ENCODE results near the gene UNK. TPM values are rescaled to one million over a fixed set of nuclear protein-coding genes. Genes with fewer than 3 reads are reported as not detected.

UNK gene
- total RNA-seq, 1 experiment from 2014 or later, result 27.8 TPM

DNA sequence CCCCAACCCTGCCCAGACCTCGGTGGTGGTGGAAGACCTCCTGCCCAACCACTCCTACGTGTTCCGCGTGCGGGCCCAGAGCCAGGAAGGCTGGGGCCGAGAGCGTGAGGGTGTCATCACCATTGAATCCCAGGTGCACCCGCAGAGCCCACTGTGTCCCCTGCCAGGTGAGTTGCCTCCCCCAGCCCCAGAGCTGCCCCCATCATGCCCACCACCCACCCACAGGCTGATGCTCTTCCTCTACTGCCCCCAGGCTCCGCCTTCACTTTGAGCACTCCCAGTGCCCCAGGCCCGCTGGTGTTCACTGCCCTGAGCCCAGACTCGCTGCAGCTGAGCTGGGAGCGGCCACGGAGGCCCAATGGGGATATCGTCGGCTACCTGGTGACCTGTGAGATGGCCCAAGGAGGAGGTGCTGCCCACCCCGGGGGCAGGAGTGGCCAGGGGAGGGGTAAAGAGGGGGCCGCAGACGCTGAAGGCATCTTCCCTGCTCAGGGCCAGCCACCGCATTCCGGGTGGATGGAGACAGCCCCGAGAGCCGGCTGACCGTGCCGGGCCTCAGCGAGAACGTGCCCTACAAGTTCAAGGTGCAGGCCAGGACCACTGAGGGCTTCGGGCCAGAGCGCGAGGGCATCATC, 28.0 kb upstream of the UNK start:
- TF ChIP-seq EZH2 (IDR thresholded peaks at IDR 0.05; ENCODE audit: low read depth), result no peak
- Histone ChIP-seq H3K4me2 (no peak overlapping the region), H3K4me3 (no peak overlapping the region), H3K79me2 (ENCODE audit: low read depth) (no peaks in the 10 kb centered on the region), H3F3A (ENCODE audit: insufficient read depth, low read depth) (peaks cover 43% of the 10 kb centered on the region; the same call in 1 of the 2 replicates), H3K27ac (no peak overlapping the region), H2AFZ (no peak overlapping the region), H3K9me2 (ENCODE audit: insufficient read depth) (no peaks in the 10 kb centered on the region), H3K36me3 (ENCODE audit: low read depth) (no peaks in the 10 kb centered on the region), H4K20me1 (ENCODE audit: insufficient read depth) (0 out of 2 replicates have a peak, but pooled peaks cover 3% of the 10 kb centered on the region), H3K27me3 (ENCODE audit: insufficient read depth, low read depth) (no peaks in the 10 kb centered on the region), H3K4me1 (replicated peaks; ENCODE audit: insufficient read depth) (no peaks in the 10 kb centered on the region), H3K9me3 (ENCODE audit: insufficient read depth, low read depth) (no peaks in the 10 kb centered on the region)
- POLR2A ChIA-PET (ENCODE audit: unreplicated experiment), result no interaction called here
- intact Hi-C loops (cut with micrococcal nuclease; ENCODE audit: unreplicated experiment), result no loop called here
- CTCF ChIA-PET, result no interaction called here
- no TSS peak for BruUV-seq (replicated peaks)
- DNase-seq, result no peak

DNA sequence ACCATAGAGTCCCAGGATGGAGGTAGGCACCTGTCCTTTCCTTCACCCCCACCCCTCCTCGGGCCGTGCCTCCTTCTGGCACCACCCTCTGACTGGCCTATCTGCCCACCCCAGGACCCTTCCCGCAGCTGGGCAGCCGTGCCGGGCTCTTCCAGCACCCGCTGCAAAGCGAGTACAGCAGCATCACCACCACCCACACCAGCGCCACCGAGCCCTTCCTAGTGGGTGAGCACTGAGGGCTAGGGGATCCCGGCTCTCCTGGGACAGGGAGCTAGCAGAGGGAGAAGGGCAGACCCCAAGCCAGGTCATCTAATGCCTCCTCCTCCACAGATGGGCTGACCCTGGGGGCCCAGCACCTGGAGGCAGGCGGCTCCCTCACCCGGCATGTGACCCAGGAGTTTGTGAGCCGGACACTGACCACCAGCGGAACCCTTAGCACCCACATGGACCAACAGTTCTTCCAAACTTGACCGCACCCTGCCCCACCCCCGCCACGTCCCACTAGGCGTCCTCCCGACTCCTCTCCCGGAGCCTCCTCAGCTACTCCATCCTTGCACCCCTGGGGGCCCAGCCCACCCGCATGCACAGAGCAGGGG, 27.4 kb upstream of the UNK start:
- TF ChIP-seq, protein P1, sequence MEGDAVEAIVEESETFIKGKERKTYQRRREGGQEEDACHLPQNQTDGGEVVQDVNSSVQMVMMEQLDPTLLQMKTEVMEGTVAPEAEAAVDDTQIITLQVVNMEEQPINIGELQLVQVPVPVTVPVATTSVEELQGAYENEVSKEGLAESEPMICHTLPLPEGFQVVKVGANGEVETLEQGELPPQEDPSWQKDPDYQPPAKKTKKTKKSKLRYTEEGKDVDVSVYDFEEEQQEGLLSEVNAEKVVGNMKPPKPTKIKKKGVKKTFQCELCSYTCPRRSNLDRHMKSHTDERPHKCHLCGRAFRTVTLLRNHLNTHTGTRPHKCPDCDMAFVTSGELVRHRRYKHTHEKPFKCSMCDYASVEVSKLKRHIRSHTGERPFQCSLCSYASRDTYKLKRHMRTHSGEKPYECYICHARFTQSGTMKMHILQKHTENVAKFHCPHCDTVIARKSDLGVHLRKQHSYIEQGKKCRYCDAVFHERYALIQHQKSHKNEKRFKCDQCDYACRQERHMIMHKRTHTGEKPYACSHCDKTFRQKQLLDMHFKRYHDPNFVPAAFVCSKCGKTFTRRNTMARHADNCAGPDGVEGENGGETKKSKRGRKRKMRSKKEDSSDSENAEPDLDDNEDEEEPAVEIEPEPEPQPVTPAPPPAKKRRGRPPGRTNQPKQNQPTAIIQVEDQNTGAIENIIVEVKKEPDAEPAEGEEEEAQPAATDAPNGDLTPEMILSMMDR (conservative IDR thresholded peaks at IDR 0.05), result no peak
- no peak for TF ChIP-seq EZH2 (IDR thresholded peaks at IDR 0.05; ENCODE audit: low read depth)
- Histone ChIP-seq H3K4me2 (no peak overlapping the region), H3F3A (ENCODE audit: insufficient read depth, low read depth) (peaks cover 49% of the 10 kb centered on the region; the same call in 1 of the 2 replicates), H3K27me3 (ENCODE audit: insufficient read depth, low read depth) (no peaks in the 10 kb centered on the region), H4K20me1 (ENCODE audit: insufficient read depth) (no peaks in the 10 kb centered on the region), H3K9me2 (ENCODE audit: insufficient read depth) (no peaks in the 10 kb centered on the region), H3K9me3 (ENCODE audit: insufficient read depth, low read depth) (no peaks in the 10 kb centered on the region), H3K4me1 (replicated peaks; ENCODE audit: insufficient read depth) (no peaks in the 10 kb centered on the region), H3K27ac (no peak overlapping the region), H3K79me2 (ENCODE audit: low read depth) (no peaks in the 10 kb centered on the region), H3K36me3 (ENCODE audit: low read depth) (no peaks in the 10 kb centered on the region), H2AFZ (no peak overlapping the region), H3K4me3 (no peak overlapping the region)
- ChIA-PET POLR2A (ENCODE audit: unreplicated experiment) (no interaction called here), CTCF (no interaction called here)
- BruUV-seq (replicated peaks), result TSS peak; percentile 67
- intact Hi-C loops (cut with micrococcal nuclease; ENCODE audit: unreplicated experiment), result no loop called here
- no peak for DNase-seq

DNA sequence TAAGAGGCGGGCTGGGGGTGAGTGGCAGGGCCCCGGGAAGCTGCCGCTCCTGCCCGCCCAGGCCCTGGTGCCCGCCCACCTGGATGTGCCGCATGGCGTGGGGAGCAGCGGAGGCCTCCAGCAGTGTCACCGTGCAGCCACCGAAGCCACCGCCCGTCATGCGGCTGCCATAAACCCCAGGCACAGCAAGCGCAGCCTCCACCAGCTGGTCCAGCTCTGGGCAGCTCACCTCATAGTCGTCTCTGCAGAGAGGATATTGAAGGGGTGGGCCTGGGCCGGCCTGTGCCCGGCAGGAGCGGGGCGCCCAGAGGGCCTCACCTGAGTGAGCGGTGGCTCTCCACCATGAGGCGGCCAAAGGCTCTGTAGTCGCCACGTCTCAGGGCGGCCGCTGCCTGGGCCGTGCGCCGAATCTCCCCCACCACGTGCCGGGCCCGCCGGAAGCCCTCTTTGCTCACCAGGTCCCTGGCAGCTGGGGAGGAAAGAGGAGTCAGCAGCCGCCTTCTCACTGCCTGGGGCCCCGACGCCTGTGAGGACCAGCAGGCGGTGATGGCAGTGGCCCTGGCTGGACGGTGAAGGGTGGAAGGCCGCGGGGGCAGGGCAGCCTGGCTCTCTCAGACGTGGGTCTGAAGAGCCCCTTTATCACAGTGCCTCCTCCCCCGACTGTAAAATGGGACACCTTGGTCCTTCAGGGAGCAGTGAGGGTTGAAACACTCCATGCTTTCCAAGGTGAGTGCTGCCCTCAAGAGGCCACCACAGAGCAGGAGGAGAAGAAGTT, 26.3 kb upstream of the UNK start:
- POLR2A ChIA-PET (ENCODE audit: unreplicated experiment), result no interaction called here
- intact Hi-C loops (cut with micrococcal nuclease; ENCODE audit: unreplicated experiment), result no loop called here

More for the DNA sequence above, 26.3 kb upstream of the UNK start:
- Histone ChIP-seq H2AFZ (no peak overlapping the region), H3K4me2 (no peak overlapping the region), H3K27me3 (ENCODE audit: insufficient read depth, low read depth) (no peaks in the 10 kb centered on the region), H3K9me2 (ENCODE audit: insufficient read depth) (no peaks in the 10 kb centered on the region), H3K4me3 (no peak overlapping the region), H3F3A (ENCODE audit: insufficient read depth, low read depth) (peaks cover 50% of the 10 kb centered on the region; the same call in 1 of the 2 replicates), H3K9me3 (ENCODE audit: insufficient read depth, low read depth) (no peaks in the 10 kb centered on the region), H3K79me2 (ENCODE audit: low read depth) (no peaks in the 10 kb centered on the region), H3K36me3 (ENCODE audit: low read depth) (no peaks in the 10 kb centered on the region), H3K4me1 (replicated peaks; ENCODE audit: insufficient read depth) (no peaks in the 10 kb centered on the region), H3K27ac (no peak overlapping the region), H4K20me1 (ENCODE audit: insufficient read depth) (no peaks in the 10 kb centered on the region)
- no peak for DNase-seq
- no TSS peak for BruUV-seq (replicated peaks)
- TF ChIP-seq, protein P1 (conservative IDR thresholded peaks at IDR 0.05), result peak; percentile 49; the same call in 1 of the 2 replicates
- TF ChIP-seq EZH2 (IDR thresholded peaks at IDR 0.05; ENCODE audit: low read depth), result no peak
- CTCF ChIA-PET, result no interaction called here
